Amniotic epithelial cell (primary cell): ENCODE data around the gene MRFAP1.
"Not testable (repeated sequence)": the region's sequence is repeated elsewhere in the genome, so short reads cannot be mapped to it uniquely, and the experiment has no call there.

Source experiments
- DNase-seq: peaks from one replicate; pipeline ENCODE4 v3.0.0-alpha.2; 2010; ENCODE audit warnings: low read depth

Gene MRFAP1

GRCh38 chr4:6610856-6611430 is 29.5 kb upstream of the MRFAP1 start:
- no peak for DNase-seq

GRCh38 chr4:6612961-6613675 is 27.4 kb upstream of the MRFAP1 start:
- DNase-seq = no peak

- DNase-seq = no peak
Observed at GRCh38 chr4:6613676-6614651, 26.5 kb upstream of the MRFAP1 start.

DNA sequence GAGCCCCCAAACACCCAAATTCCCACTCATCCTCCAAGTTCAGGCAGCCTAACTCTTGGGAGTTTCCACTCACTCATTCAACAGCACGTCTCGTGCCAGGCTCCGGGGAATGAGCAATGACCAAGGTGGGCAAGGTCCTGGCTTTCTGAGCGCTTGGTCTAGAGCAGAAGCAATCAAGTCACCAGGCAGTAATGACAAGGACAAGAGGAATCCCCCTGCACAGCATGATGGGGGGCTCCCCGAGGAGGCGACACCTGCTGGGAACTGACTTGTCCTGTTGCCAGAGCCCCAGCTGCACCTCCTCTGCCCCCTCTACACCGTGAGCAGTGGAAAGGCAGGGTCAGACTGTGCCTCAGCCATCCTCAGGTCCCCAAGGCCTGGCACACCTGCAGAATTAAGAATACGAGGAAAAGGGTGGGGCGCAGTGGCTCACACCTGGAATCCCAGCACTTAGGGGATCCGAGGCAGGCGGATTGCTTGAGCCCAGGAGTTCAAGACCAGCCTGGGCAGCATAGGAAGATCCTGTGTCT is 25.7 kb upstream of the MRFAP1 start:
- no peak for DNase-seq

DNA sequence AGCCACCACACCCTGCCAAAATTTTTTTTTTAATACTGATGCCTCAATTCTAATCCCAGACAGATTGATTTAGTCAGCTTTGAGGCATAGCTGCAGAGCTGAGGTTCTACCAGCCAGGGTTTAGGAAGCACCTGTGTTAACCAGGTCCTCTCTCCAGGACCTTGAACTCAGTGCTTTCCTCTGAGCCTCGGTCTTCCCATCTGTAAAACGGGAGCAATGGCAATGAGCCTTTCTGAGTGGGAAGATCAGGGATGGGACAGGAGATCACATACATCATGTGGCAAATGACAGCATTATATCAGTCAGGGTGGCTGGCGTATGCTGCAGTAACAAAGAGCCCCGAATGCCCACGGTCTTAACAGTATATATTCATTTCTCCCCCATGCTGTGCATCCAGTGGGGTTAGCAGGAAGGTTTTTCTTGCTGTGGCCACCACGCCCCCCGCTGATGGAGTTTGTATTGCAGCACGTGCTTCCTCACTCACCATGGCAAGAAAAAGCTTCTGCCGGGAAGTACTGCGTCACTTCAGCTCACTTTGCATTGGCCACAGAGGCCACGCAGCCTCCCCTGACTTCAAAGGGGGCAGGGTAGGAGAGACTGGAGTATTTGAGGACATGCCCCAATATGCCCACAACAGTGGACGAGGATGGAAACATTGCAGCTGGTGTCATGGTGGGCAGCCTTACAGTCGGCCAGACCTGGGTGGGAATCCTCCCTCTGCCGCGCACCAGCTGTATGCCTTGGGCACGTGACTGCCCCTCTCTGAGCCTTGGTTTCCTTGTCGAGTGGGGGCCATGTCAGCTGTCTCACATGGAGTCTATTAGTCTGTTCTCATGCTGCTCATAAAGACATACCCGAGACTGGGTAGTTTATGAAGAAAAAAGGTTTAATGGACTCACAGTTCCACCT is 24.1 kb upstream of the MRFAP1 start:
- no peak for DNase-seq

GRCh38 chr4:6617246-6617645 is 23.2 kb upstream of the MRFAP1 start:
- no peak for DNase-seq

DNA sequence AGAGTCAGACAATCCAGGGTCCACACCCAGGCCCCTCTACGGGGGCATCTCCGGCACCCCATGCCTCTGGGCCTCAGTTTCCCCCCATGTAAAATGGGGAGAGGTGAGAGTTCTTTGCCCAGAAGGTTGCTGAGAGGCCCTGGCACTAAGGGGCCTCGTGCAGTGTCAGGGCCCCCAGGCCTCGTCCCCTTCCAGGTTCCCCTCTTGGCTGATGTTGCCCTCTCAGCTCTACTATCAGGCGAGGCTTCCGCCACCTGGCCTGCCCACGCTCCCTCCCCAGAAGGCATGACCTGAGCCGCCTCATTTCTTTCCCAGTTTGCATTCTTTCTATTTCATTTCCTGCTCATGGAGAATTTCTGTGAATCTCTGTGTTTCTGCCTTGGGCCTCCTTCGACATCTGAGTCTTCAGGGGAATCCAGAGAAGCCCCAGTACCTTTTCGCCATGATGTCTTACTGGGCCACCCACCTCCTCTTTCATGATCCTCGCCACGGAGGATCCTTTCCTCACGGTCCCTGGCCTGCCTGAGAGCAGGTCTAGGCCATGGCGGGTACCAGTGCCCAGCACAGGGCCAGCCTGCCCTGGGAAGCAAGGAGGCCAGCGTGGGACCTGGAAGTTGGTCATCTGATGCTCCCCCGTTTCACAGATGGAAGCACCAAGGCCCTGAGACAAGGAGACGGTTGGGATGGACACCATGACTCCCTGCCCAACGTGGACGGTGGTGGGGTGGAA is 21.9 kb upstream of the MRFAP1 start:
- DNase-seq = no peak

- no peak for DNase-seq
Observed at GRCh38 chr4:6619116-6619465, 21.4 kb upstream of the MRFAP1 start.

DNA sequence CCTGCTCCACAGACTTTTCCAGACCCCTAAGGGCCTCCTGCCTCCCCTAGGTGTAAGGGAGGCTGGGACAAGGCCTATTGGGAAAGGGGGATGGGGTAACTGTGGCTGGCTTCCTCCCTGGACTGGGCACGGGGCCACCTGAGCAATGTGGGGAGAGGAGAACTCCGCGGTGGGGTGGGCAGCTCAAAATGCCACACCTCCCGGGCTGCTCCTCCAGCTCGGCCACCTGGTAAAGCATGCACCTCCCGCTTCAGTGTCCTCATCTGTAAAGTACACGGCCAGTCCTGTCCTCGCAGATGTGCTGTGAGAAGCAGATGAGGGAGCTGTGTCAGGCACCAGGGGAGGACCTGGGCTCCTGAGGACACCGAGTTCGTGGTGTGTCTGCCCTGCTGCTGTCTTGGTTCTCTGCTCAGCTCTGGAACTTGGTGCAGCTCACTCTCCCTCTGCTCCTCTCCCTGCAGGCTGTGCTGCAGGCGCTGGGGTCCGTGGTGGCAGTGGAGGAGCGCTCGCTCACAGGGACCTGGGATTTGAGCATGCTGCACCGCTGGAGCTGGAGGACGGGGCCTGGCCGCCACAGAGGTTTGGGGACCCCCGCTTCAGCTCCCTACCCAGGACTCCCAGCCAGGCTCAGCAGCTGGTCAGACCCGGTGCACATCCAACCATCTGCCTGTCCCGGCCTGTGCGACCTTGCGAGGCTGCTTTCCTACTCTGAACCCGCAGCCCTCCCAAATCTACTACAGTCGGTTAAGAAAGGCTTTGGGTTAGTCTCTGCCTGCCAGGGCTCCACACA is 20.8 kb upstream of the MRFAP1 start:
- no peak for DNase-seq

DNA sequence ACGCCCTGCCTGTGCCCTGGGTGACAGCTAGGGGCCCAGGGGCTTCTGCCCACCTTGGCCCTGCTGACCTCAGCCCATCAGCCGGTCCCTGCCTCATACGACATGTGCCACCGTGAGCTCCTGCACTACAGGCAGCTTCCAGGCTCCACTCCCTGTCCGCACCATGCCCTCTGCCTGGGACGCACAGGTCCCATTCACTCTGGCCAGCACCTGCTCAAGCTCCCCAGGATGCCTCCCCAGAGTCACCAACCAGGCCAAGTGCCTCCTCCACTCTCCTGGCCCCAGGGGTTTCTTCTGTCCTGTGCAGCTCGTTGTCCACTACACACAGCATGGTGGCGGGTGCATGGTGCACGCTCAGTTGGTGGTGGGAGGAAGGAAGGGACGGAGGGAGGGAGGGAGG is 20.2 kb upstream of the MRFAP1 start:
- DNase-seq = no peak

DNA sequence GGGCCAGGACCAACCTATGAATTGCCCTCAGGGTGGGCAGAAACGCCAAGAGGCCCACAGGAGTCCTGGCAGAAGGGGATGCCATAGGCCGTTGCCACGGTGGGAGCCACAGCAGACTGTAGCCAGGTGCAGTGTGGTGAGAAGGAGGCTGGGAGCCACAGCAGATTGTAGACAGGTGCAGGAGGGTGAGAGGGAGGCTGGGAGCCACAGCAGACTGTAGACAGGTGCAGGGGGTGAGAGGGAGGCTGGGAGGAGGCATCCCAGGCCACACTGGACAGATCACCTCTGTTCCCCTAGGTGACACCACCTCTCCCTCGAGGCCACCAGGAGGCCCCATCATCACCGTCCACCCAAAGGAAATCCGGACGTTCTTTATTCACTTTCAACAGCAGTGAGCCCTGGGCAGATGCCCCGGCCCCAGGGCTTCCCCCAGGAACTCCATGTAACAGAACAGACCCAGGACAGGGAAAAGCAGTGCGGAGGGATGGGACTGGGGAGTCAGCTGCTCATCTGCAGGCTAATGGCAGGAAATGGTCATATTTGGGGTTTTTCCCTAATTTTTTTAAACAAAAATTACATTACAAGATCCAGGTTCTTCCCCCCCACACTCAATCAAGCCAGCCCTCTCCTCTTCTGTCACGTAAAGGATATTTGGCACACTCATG is 19.5 kb upstream of the MRFAP1 start:
- no peak for DNase-seq

DNA sequence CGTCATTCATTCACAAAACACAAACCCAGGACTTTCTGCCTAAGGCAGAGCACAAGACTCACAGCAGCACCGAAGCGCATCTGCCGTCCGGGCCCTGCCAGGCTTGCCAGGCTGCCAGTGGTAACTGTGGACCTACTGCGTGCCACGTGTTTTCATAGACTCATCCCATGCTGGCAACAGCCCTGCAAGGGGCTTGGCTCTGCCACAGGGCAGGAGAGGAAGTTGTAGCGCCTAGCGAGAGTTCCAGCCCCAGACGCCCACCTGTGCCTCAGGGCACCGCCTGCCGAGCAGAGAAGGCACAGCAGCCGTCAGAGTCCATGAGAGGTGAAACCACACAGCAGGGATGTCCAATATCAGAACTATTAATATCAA is 18.9 kb upstream of the MRFAP1 start:
- DNase-seq = no peak

DNA sequence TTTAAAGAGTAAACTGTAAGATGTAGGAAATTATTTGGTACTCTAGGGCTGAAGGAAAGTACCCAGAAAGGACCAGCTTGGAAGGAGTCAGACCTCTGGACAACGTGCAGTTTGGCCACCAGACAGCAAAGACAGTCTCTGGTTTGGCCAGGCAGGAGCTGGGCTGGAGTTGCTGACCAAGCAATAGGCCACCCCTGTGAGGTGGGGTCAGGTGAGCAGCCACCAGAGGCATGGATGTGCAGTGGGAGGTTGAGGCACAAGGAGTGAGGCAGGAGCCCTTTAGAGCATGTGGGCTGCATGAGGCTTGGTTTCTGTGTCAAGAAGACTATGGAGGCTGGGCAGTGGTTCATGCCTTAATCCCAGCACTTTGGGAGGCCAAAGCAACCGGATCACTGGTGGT is 17.7 kb upstream of the MRFAP1 start:
- DNase-seq = no peak

GRCh38 chr4:6625256-6625655 is 15.2 kb upstream of the MRFAP1 start:
- DNase-seq = no peak

GRCh38 chr4:6626066-6626465 is 14.4 kb upstream of the MRFAP1 start:
- DNase-seq = no peak

GRCh38 chr4:6627832-6628231 is 12.7 kb upstream of the MRFAP1 start:
- DNase-seq = no peak

GRCh38 chr4:6628484-6628883 is 12.0 kb upstream of the MRFAP1 start:
- not testable (repeated sequence) for DNase-seq

GRCh38 chr4:6632125-6632524 is 8.4 kb upstream of the MRFAP1 start:
- no peak for DNase-seq

- peak; percentile 73 for DNase-seq
Observed at GRCh38 chr4:6633091-6633906, 7.2 kb upstream of the MRFAP1 start.
